Left lung (tissue), 10 donors: ENCODE data around the gene IL10. TPM values are rescaled to one million over a fixed set of nuclear protein-coding genes. Genes with fewer than 3 reads are reported as not detected.

Source experiments
- ATAC-seq: fragments of 200-7000 bp; cut with Tn5 transposase; one replicate; pipeline ENCODE4 v1.9.1; 2020; ENCODE audit warnings: moderate library complexity
- DNase-seq, 4 donors: peaks; one replicate each; pipeline ENCODE4 v3.0.0-alpha.2; 2013 to 2020
- H3K27ac ChIP-seq, 2 donors: fragments of 200-600 bp; sonication (generic) in 1 of 2; one replicate each; pipeline versions ENCODE4 v1.5.0 to v1.8.0; 2020 to 2021
- H3K27me3 ChIP-seq, 2 donors: fragments of 200-600 bp; sonication (generic) in 1 of 2; one replicate each; pipeline versions ENCODE4 v1.5.0 to v1.8.0; 2020 to 2021
- H3K36me3 ChIP-seq, 2 donors: fragments of 200-600 bp; sonication (generic) in 1 of 2; one replicate each; pipeline versions ENCODE4 v1.5.0 to v1.8.0; 2020 to 2021
- H3K4me1 ChIP-seq, 2 donors: fragments of 200-600 bp; one replicate each; pipeline ENCODE4 v1.8.0; 2021
- H3K4me3 ChIP-seq, 2 donors: fragments of 200-600 bp; sonication (generic) in 1 of 2; one replicate each; pipeline versions ENCODE4 v1.5.0 to v1.8.0; 2020 to 2021; ENCODE audit warnings: mild to moderate bottlenecking in 1 of 2
- H3K9me3 ChIP-seq, 2 donors: fragments of 200-600 bp; sonication (generic) in 1 of 2; one replicate each; pipeline versions ENCODE4 v1.5.0 to v1.8.0; 2020 to 2021
- CTCF ChIP-seq, 2 donors: fragments of 200-600 bp; sonication (generic) in 1 of 2; IDR thresholded peaks; one replicate each; pipeline versions ENCODE4 v1.5.0 to v1.8.0; 2021; ENCODE audit warnings: antibody characterized with exemption in 2 of 2
- intact Hi-C, 2 donors: fragments of 100-400 bp; cut with DNase I; formaldehyde crosslinking; loops; one replicate each; pipeline versions ENCODE4 v1.11.2 to v1.14.2; 2022
- polyA plus RNA-seq, 6 donors: library from polyadenylated mRNA; unstranded; fragments of 120-200 nt; gene quantifications; one replicate each; pipeline ENCODE4 v1.2.1, GENCODE V29; 2013; ENCODE audit not compliant: insufficient read length in 6 of 6
- total RNA-seq, 2 donors: library from RNA; stranded (reverse); fragmentation: NEBNext Ultra II Directional; extraction: Animal tissue kit (Norgen Biotek cat#: 25700); gene quantifications; one replicate each; pipeline ENCODE4 v1.2.1, GENCODE V29; 2021
- donor health status: DM: no; HTN: yes; CAD: no.
- donor health status: DM: no; HTN: no; CAD: no.

Gene IL10
- total and polyA plus RNA-seq, 8 donors, result 0.24 to 6.2 (median 0.59) TPM

- peaks cover 0 to 13% of the 10 kb centered on the region in 2 donors for H3K4me1 ChIP-seq
- no peak overlapping the region for H3K4me3 ChIP-seq
- TF ChIP-seq CTCF (IDR thresholded peaks at IDR 0.05), result no peak
- ATAC-seq (no peak), DNase-seq (no peak)
- intact Hi-C loops, result no loop called here
- no peaks in the 10 kb centered on the region for H3K36me3 ChIP-seq
- no peak overlapping the region for H3K27ac ChIP-seq
- no peaks in the 10 kb centered on the region for H3K9me3 ChIP-seq
- no peaks in the 10 kb centered on the region for H3K27me3 ChIP-seq
Observed at GRCh38 chr1:206760590-206760989, 11.7 kb downstream of the IL10 start.

DNA sequence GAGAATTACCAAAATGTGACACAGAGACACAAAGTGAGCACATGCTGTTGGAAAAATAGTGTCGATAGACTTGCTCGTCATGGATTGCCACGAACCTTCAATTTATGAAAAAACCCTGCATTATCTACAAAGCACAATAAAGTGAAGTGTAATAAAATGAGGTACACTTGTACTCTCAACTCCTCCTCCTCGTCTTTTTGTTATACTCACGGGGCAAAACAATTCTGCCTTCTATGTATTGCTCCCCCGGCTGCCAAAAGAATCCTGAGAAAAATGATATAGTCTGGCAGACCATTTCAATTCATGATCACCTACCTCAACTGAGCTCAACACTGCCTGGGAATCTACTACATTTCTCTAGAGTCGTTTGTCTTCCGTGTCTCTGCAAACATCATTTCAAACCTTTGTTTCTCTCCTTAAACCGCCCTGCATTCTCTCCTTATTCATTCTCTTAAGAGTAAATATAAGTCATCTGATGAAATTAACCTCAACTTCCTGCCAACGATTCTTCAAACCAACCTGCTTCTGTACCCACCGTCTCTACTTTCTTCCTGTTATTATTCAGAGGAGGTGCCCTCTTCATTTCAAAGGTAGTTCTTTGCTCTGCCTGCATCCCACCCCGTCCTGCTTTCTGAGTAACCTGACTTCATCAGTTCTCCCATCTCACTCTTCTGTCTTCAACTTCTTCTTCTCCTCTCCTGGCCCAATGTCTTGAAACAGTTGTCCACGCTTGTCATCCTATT is 14.6 kb downstream of the IL10 start:
- intact Hi-C loops, result no loop called here
- Histone ChIP-seq H3K9me3 (no peaks in the 10 kb centered on the region), H3K4me3 (no peak overlapping the region), H3K4me1 (peaks cover 0 to 5% of the 10 kb centered on the region in 2 donors), H3K36me3 (no peaks in the 10 kb centered on the region), H3K27ac (peak overlapping the region in 1 of 2 donors; percentile 10), H3K27me3 (no peaks in the 10 kb centered on the region)
- TF ChIP-seq CTCF (IDR thresholded peaks at IDR 0.05), result no peak
- ATAC-seq (no peak), DNase-seq (no peak)

DNA sequence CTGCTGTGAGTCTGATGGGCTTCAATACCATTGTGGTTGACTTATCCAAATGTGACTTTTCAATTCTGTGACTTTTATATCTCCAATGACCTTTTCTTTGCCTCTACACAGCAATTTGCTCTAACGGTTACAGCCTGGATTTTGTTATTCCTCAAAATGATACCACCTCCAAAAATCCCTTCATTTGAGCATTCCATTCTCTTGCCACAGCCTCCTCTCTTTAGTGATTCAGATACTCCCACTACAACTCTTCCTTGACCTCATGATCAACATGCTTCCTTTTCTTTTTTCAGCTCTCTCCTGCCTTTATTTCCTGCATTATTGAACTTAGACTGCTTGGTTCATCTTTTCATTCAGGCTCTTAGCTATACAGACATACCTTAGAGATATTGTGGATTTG is 18.3 kb downstream of the IL10 start:
- no peak overlapping the region for H3K4me3 ChIP-seq
- no peaks in the 10 kb centered on the region for H3K36me3 ChIP-seq
- no peak for TF ChIP-seq CTCF (IDR thresholded peaks at IDR 0.05)
- peaks cover 0 to 13% of the 10 kb centered on the region in 2 donors for H3K4me1 ChIP-seq
- H3K27ac ChIP-seq, result no peak overlapping the region
- intact Hi-C loops, result no loop called here
- ATAC-seq (peak; percentile 34), DNase-seq (no peak)
- H3K9me3 ChIP-seq, result no peaks in the 10 kb centered on the region
- H3K27me3 ChIP-seq, result no peaks in the 10 kb centered on the region

DNA sequence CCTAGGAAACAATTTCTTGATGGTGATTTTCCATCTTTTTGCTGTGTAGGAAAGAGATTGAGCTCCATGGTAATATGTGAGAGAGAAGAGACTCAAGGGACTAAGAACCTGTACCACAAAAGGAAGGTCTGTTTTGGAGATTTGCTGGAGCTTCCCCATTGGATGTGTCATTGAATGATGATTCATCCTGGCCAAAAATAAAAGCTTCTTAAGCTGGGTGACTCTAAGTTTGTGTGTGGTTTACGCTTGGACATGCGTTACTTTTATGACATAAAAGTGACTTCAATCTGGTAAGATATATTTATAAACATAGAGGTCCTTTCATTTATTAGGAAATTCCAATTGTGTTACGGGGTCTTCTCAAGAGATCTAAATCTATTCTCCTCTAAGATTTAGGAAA is 19.2 kb downstream of the IL10 start:
- no peak for TF ChIP-seq CTCF (IDR thresholded peaks at IDR 0.05)
- Histone ChIP-seq H3K36me3 (no peaks in the 10 kb centered on the region), H3K4me3 (no peak overlapping the region), H3K27me3 (no peaks in the 10 kb centered on the region), H3K9me3 (no peaks in the 10 kb centered on the region), H3K4me1 (peaks cover 0 to 21% of the 10 kb centered on the region in 2 donors), H3K27ac (no peak overlapping the region)
- intact Hi-C loops, result no loop called here
- ATAC-seq (peak; percentile 25), DNase-seq (no peak)

GRCh38 chr1:206752481-206752880 is 19.8 kb downstream of the IL10 start:
- ATAC-seq (no peak), DNase-seq (no peak)
- H3K4me1 ChIP-seq, result peaks cover 0 to 19% of the 10 kb centered on the region in 2 donors
- TF ChIP-seq CTCF (IDR thresholded peaks at IDR 0.05), result no peak
- H3K36me3 ChIP-seq, result no peaks in the 10 kb centered on the region
- no peak overlapping the region for H3K27ac ChIP-seq
- H3K4me3 ChIP-seq, result no peak overlapping the region
- intact Hi-C loops, result no loop called here
- H3K9me3 ChIP-seq, result no peaks in the 10 kb centered on the region
- H3K27me3 ChIP-seq, result no peaks in the 10 kb centered on the region
